ENCODE results near the gene REELD1.

The REELD1 gene

DNA sequence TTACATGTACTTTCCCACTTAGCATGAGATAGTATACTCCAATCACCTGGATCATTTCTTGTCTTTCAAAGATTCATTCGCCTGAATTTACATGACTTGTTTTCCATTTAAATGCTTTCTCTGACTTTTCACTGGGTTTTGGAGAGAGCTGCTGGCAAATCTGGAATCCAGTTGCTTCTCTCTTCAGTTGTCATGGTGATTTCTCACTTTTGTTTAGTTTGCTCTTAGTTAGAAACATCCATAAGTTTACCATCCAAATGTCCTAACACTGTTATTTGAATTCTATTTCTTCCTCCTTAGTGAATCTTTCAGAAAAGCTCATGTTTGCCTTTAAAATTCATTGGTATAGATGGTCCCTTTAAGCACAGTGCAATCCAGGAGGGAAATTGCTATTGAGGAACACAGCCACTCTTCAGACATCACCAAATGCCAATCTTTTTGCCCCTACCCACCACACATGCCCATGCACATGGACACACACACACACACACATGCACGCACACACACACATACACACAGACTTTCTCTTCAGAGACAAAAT is 51.7 kb downstream of the REELD1 start:
- no peak for DNase-seq (ENCODE audit: low read depth in 2 of 2)

- DNase-seq (ENCODE audit: low read depth in 2 of 2) = no peak
These were observed 53.5 kb downstream of the REELD1 start for GRCh38 chr4:146267826-146268225.

DNA sequence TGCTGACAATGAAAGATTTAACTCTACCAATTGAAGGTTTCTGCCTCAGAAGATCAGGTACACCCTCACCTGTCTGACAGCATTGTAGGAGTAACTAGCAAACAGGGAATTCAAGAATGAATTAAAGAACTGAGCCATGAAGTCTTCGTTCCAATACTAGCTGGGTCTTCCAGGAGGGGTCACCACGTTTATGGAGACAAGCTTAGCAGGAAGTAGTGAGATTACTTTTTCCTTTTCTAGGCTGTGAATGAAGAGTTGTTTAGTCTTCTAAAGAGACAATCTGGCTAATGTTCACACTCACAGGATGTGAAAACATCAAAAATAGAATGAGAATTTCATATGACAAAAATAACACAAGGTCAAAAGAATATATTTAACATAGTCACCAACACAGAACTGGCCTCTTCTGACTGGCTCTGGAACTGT is 54.9 kb downstream of the REELD1 start:
- no peak for DNase-seq (ENCODE audit: low read depth in 2 of 2)

DNA sequence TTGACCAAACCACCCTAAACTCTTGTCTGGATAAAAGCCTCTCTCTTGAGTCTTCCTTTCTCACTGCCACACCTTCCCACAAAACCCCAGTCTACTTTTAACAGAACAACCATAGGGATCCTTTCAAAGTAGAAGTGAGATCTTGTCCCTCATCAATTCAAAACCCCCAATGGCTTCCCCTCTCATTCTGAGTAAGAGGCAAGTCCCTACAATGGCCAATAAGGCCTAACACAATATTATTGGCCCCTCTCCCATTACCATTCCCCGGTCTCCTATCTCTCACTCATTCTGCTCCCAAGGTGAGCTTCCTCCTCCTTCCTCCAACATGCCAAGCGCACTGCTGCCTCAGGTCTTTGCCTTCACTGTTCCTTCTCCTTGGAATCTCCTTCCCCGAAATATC is 57.1 kb downstream of the REELD1 start:
- DNase-seq (ENCODE audit: low read depth in 2 of 2) = no peak

GRCh38 chr4:146273204-146273901 is 59.0 kb downstream of the REELD1 start:
- DNase-seq (ENCODE audit: low read depth in 2 of 2) = no peak

- no peak for DNase-seq (ENCODE audit: low read depth in 2 of 2)
These were observed 60.4 kb downstream of the REELD1 start for GRCh38 chr4:146274774-146275173.

DNA sequence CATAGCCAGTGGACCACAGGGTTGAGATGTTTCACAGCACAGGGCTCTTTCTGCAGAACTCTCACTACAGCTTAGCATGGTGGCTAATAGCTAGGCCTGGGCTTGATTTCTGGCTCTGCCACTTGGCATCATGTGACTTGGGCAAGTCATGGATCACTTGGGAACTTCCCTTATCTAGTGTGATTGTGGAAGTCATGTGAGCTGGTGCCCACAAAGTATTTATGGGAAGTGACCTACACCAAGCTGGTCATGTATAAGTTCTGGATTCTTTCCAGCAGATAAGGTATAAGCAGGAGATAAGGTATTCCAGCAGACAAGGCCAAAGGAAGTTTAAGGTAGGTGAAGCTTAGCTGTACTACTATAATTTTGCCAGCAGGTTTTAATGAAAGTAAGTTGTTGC is 61.0 kb downstream of the REELD1 start:
- no peak for DNase-seq (ENCODE audit: low read depth in 2 of 2)

DNA sequence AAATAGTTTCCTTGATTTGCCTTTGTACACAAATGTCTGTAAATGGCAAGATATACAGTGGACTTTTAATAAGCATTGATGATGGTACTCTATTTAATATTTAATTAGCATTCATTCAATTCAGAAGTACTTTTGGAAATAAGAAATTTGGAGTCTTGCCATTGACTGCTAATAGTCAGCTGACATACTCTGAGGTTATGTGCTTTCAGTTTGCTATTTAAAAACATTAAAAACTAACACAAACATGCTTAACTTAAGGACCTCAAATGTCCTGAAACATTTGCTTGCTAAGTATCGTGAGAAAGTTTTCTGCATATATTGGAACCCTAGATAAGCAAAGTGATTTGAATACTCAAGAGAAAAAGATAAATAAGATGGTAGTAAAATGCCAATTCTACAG is 64.6 kb downstream of the REELD1 start:
- no peak for DNase-seq (ENCODE audit: low read depth in 2 of 2)
